Measurements from ENCODE around the gene ACOX3.
"Not testable (repeated sequence)": the region's sequence is repeated elsewhere in the genome, so short reads cannot be mapped to it uniquely, and the experiment has no call there.

The ACOX3 gene

DNA sequence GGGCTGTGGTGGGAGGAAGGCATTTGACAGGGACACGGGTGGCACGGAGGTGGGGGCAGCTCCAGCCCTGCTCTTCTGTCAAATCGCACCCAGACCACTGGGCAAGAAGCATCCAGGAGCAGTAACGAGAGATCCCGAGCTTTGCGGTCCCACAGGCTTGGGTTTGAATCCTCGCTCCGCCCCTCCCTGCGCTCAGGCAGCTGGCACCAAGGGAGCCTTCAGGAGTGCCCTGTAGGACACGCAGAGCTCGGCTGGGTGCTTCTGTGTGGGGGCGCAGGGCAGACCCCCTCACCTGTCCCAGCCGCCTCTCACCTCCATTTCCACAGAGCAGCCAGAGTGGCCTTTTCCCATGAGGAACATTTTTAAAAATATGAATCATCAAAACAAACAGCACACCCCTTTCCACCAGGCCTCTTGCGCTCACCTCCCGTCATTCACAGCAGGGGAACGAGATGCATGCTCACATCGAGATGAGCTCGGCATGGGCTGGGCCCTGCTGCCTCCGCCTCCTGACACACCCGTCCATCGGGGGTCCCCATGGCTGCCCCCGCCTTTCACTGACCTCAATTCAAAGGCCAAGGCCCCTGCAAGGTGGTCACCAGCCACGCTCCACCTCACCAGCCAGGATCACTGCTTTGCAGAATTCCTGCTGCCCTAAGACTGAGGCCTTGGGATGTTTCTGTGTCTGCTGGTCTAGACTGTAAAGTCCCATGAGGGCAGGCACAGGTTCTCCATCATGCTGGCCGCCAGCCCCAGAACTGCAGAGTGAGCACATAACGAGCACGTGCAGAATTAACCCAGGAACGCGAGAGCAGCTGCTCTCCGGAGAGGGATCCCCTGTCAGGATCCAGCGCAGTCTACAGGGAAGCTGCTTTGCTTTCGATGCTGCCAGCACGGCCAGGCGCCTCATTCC lies 52.7 kb downstream of the ACOX3 start:
- DNase-seq (no peak), ATAC-seq (no peak)

DNA sequence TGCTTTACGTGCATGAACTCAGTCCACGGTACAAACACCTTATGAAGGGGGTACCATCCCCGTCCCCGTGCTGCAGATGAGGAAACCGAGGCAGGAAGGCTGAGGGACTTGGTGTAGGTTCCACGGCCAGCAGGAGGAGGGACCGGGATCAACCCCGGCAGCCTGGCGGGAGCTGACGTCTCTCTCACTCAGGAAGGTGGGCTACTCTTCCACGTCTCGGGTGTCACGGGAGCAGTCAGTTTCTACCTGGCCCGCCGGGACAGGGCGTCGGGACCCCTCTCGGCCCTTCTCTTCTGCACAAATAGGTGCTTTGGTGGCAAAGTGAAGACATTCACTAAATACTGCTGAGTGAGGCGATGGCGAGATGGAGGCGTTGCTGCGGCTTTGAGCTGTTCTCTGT lies 53.3 kb downstream of the ACOX3 start:
- ATAC-seq (no peak), DNase-seq (no peak)

DNA sequence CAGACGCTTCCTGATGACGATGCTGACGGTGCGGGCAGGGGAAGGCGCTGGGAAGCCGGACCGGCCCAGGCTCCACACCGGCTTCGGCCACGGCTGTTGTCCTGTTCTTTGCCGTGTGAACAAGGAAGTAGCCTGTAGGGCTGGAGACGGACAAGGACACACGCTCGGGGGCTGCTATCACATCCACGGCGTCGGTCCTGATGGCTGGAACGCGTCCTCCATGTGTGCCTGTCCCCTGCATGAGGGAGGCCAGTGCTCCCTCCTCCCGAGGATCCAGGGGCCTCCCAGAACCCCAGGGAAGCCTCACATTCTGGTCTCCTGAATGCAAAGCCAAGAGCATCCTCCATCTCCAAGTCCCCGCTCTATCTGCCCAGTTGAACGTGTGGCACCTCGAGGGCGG lies 53.8 kb downstream of the ACOX3 start:
- DNase-seq: no peak
- no peak for ATAC-seq

DNA sequence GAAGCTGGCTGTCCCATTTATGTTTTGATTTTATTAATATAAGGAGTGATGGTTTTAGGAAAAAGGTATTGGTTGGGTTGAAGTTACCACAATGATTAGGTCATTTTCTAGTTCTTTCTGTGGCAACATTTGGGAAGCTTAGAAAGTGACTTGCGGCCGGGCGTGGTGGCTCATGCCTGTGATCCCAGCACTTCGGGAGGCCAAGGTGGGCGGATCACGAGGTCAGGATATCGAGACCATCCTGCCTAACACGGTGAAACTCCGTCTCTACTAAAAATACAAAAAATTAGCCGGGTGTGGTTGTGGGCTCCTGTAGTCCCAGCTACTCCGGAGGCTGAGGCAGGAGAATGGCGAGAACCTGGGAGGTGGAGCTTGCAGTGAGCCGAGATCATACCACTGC lies 54.4 kb downstream of the ACOX3 start:
- not testable (repeated sequence) for ATAC-seq, DNase-seq

DNA sequence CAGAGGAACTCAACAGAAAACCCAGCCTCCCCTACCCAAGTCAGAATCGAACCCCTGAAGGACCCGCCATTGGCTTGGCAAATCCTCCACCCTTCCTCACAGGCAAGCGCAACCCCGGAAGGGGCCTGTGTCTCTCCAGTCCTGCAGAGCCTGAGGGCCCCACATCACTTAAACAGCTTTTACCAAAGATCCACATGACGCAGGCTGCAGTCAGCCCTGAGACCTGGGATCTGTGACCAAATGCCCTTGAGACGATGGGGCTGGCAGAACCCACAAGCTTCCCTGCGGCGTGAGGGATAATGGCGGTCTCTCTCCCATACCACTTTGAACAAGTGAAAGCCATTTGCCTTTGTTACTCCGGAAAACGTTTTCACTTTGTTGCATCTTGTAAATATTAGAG lies 54.9 kb downstream of the ACOX3 start:
- no peak for ATAC-seq
- DNase-seq: no peak

DNA sequence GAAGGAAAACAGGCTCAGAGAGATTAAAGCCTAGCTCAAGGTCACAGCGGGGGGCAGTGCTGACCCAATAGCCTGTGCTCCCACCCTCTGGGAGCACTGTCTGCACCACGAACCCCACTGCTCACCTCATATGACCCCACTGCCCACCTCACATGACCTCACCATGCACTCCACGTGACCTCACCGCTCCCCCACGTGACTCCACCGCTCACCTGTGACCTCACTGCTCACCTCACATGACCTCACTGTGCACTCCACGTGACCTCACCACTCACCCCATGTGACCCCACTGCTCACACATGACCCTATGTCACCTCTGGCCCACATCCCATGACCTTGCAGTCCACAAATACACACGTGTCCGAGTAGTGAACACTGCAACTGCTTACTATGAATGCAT lies 55.4 kb downstream of the ACOX3 start:
- no peak for DNase-seq
- no peak for ATAC-seq

DNA sequence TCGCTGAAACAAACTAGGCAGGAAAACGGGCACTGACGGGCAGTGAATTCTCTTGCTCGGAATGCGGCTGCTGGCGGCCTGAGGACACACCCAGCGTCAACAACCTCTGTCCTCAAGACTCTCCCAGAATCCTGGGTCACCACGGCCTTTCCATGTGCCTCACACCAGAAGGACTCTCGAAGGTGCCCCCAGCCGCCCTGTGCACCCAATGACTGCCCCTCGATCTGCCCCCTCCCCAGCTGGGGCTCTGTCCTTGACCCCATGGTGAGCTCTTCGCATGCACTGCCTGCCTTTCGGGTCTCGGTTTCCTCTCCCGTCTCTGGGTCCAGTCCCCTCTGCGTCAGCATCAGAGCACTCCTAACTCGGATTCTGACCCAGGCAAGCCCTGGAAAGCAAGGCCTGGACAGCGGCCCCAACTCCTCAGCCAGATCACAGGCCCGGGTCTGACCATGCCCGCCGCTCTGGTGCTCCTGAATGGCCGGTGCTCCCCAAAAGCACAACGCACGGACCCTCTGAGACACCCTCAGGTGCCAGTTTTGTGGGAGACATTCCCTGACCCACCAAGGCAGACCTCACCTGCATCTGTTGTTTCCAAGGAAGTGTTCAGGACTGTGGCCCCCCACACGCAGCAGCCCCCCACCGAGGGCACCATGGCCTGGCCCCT lies 56.0 kb downstream of the ACOX3 start:
- ATAC-seq (no peak), DNase-seq (no peak)

DNA sequence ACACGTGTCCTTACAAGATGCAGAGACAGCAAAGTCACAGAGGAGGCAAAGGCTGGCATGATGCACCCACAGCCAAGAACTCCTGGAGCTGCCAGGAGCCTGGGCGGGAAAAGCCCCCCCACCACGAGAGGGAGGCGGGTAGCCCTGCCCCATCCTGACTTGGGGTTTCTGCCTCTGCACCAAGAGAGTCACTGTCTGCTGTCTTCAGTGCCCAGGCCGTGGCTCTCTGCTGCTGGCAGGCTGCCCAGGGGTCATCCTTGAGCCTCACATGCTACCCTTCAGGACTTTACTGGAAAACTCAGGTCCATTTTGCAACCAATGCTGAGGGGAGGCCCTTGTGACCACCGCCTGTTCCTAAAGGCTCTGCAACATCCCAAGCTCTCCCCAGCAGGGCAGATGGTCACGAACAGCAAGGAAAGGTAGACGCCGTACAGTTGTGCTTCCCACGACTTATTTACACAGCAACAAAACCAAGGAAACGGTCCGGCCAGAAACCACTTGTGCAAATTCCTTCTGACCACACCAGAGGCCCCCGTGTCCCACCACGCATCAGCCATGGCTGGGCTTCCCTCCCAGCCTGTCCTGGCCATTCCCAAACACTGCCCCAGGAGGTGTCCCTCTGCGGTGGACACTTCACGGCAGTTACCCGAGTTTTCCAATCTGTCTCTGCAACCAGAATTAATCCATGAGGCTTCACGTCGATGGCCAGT lies 56.9 kb downstream of the ACOX3 start:
- ATAC-seq (no peak), DNase-seq (no peak)

DNA sequence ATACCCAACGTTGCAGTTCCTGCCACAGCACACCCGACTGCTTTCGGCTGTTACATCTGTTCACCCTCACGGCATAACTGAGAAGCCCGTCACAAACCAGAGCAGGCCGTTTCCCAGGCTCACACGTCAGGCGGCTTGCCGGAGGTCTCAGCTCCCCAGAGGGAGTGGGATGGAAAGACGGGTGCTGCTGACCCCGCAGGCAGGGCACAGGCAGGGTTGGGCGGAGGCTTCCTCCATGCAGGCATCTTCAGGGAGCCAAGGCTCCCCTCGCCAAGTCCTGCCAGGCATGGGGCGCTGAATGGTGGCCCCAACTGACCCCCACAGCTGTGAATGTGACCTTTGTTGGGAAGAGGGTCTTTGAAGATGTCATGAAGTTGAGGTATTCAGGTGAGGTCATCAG lies 57.5 kb downstream of the ACOX3 start:
- DNase-seq (no peak), ATAC-seq (no peak)

DNA sequence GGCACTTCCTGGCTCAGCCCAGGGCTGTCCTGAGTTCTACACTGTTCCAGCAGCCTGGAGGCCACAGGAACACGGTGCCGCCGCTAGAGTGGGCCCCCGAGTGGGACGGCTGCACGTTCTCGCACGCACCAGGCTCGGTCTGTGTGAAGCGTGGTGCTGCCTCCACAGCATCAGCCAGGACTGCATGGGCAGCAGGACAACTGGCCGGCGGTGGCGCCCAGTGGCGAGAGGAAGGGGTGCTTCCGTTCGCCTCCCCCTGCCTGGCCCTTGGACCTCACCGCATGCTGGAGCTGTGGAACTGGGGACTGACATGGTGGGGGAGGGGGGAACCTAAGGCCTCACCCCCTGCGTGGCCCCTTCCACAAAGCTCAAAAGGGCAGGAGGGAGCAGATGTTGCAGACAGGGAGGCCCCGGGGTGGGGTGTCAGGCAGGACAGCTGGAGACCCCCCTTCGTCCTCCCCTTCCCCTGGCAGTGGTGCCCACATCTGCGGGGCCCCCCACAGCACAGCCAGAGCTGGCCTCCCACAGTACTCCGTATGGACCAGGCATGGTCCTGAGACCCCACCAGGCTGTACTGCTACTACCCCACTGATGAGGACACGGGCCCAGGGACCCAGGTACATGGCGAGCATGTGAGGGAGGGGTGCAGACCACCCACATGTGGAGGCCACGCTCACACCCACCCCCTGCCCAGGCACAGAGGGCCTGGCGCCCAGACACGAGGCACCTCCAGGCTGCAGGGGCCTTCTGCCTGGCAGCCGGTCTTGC lies 58.5 kb downstream of the ACOX3 start:
- DNase-seq: no peak
- no peak for ATAC-seq

DNA sequence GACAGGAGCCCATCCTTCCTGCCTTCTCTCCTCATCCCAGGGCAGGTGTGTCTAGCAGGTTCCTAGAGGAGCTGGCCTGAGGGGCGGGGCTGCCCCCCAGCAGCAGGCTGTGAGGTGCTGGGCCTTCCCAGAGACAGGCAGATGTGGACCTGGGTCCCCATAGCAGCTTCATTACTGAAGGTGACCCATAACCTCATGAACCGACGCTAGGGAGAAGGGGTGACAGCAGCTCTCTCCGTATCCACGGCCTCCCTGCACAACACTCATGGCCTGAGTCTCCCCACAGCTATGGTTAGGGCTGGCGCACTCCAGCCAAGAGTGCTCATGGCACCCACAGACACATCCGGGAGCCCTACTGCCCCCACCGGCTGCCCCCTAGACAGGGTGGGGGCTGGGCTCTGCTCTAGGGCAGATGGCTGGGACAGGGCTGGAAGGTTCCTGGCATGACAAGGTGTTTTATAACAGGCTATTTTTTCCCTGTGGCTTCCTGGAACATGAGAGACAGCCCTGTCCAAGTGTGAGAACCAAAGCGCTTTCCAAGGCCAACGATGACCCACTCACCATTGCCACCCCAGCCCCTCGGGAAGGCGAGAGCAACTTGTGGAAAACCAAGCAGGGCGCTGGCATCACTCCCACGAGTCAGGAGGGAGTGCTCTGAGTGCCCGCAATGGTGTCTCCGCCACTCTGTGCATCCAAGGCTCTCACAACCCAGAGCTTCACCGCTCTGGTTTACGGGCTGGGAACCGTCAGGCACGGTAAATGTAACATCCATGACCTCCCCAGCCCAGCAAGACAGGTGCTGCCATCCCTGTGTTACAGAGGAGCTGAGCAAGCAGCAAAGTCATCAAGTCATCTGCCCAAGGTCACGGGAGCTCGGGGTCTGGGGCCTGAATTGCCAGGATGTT lies 59.8 kb downstream of the ACOX3 start:
- no peak for ATAC-seq
- DNase-seq: no peak

DNA sequence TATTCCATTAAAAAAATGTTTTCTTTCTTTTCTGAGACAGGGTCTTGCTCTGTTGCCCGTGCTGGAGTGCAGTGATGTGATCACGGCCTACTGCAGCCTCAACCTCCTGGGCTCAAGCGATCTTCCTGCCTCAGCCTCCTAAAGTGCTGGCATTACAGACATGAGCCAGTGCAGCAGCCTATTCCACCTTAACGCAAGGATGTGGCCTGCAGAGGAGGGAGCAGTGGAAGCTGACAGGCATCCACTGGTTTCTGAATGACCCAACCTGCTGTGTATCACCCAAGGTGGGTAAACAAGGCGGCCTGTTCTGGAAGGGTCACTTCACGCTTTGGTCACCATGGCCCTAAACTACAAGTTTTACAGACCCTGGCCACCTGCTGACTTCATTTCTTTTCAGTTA lies 60.8 kb downstream of the ACOX3 start:
- ATAC-seq (no peak), DNase-seq (no peak)

DNA sequence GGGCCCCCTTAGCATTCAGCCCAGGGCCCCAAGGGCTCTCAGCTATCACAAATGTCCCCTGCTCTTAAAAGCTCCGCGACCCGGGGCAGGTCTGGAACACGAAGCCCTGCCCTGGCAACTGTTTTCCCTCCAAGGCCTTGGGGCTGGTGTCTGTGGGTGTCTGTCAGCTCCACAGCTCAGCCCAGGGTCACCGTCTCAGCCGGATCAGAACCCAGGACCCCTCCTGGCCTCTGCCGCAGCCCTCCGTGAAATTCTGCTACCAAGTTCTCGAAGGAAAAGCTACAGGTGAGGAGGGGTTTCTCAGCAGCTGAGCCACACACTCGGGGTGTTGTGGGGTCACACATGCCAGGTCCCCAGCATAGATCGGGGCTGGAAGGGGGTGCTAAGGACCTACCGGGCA lies 61.2 kb downstream of the ACOX3 start:
- DNase-seq (no peak), ATAC-seq (no peak)

DNA sequence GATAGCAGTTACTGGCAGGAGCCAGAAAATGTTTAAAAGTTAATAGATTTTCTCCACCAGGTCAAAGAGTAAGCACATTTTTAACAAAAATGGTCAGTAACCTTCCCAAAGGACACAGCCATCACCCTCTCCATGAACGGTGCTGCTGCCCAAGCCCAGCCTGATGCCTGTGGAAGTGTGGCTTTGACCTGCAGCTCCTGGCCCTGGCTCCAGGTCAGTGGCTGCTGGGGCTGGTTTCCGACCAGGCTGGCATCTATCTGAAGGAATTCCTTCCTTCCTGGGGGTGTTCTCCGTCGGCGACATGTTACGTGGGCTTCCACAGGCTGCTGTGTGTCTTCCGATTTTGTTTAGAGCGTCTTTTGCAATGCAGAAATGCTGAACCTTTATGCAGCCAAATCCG lies 61.7 kb downstream of the ACOX3 start:
- ATAC-seq: no peak
- no peak for DNase-seq

DNA sequence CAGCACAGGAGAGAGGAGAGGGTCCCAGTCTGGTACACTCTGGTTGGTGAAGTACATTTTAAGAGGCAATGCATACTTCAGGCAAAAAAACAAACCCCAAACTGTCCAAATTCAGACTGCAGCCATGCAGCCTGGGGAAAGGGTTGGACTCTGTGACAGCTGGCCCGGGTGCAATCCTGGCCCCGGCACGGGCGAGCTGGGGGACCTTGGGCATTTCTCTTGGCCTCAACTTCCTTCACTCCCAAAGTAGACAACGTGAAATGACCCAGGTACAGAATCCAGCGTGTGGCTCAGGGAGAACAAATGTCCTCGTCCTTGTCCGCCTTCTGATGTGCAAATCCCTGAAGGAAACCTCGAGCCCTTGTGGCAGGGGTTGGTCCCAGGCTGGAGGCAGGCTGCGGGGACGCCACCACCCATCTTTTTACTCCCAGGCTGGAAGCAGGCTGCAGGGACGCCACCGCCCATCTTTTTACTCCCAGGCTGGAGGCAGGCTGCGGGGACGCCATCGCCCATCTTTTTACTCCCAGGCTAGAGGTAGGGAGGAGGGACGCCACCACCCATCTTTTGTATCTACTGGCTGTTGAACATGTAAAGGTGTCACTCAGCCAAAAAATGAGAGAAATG lies 62.3 kb downstream of the ACOX3 start:
- no peak for ATAC-seq
- no peak for DNase-seq

DNA sequence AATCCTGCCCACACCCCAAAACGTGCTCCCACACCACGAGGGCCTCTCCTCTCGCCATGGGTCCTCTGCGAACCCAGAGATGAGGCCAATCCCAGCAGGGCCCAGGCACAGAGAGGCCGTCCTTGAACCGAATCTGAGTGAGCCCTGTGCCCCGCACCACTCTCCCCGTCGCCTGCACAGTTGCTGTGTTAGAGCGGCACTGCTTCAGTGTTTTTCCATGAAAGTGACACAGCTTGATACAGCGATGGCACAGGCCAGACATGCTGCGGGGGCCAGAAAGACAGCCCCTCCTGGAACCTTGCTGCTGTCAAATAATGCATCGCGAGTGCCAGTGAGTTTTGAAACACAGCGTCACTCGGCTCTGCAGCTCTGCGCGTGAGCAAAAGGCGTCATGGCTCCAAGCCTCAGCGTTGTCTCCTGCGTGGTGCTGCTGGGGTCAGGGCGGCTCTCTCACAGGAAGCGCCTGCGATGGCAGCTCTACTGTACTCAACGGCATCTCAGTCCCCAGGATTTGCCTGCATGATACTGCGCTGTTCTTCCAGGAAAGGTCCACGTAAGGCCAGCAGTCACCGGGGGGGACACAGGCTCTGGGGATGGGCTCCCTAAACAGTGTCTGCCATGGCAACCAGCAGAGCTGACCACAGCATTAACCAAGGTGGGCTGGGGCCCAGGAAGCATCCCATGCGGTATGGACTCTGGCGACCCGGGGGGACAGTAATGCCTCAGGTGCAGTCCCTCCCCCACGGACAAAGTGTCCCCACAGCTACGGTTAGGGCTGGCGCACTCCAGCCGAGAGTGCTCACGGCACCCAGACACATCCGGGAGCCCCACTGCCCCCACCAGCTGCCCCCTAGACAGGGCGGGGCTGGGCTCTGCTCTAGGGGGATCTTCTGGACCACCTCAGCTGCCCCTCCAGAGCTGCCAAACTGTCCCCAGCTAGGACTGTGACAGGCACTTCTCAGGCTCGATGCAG lies 63.1 kb downstream of the ACOX3 start:
- ATAC-seq (no peak), DNase-seq (no peak)

DNA sequence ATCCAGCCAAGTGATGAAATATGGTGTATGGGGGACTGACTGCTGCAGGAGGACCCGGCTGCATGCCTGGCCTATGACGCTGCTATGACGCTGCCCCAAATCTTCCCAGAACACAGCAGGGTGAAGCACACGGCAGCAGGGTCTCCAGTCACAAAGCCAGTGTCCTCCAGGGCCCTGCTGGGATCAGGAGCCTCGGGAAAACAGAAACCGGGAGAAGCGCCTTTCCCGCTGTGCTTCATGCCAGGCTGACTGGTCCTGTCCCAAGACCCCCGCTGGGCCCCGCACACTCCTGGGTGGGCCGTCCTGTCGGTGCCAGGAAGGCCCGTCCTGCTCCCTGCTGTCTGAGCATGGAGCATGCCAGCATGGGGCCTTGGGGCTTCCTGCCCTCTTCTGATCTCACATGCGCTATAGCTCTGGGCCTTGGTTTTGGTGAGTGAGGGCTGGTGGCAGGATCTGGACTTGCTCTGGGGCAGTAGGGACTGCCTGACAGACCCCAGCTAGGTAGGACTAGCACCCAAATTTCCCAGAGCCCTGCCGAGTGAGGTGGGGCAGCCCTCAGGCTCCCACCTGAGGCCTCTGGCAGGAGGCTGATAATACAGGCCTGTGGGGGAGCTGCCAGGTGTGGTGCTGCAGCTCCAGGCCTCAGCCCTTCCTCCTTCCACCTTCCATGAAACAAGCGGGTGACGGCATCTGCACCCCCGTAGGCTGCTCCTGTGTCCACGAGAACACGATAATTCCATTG lies 64.0 kb downstream of the ACOX3 start:
- ATAC-seq: no peak

DNA sequence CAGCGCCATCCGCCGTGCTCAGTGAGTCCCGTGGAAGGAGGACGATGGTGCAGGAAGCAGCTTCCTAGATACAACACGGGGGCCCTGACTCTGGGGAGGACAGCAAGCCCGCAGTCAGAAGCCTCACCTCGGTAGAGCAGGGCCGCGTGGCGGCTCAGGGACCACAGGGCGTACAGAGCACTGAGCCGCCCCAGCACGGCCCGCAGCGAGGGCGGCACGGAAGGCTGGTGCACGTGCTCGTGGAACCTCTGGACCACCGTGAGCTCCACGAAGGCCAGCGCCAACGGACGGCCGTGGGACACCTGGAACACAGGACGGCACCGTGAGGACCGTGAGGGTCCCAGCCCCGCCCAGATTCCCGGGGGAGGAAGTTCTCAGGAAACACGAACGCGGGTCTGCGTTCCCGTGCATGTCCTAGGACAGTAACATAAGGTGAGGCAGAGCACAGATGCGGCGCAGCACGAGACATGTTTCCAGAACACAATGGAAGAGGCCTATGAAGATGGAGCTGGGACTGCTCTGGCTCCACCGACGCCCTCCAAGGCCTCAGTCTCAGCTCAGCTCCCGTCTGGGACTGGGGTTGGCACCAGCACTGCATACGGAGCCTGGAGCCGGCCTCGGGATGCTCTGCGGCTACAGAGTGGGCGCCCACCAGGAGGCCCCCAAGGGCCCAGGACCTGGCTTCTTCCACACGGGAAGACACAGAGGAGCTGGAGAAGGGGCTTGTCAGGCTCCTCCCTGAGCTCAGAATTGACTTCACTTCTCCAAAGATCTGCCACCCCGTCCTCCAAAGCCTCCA lies 65.5 kb downstream of the ACOX3 start:
- ATAC-seq: no peak
- no peak for DNase-seq

More for the DNA sequence above, 64.0 kb downstream of the ACOX3 start:
- DNase-seq: no peak
